GM21381 (cell line): ENCODE results near the gene SPATA1.
A peak's percentile ranks its signal among the peaks of the same experiment; 100 is the strongest.
"Not testable (repeated sequence)": the region's sequence is repeated elsewhere in the genome, so short reads cannot be mapped to it uniquely, and the experiment has no call there.

Experiments
- ATAC-seq: cut with Tn5 transposase; IDR thresholded peaks from one replicate; pipeline ENCODE4 v1.9.1; 2021; ENCODE audit warnings: mild to moderate bottlenecking, moderate library complexity; ENCODE audit not compliant: unreplicated experiment

The SPATA1 gene

GRCh38 chr1:84584126-84584525, 77.9 kb downstream of the SPATA1 start:
- no peak for ATAC-seq

DNA sequence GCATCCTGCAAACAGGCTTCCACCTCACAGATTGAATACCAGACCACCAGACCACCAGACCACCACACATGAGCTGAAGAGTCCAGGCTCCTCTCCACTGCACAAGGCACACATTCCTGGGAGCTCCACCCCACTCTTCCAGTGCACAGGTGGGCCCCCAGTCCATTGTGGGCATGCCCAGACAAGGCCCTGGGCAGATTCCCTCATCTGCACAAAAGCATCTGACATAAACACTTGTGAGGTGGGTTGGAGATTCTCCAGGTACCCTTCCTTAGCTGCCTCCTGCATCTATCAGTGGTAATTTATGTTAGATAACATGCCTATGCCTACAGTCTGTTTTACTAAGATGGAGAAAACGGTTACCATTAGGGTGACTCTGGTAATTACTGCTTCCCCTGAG, 79.6 kb downstream of the SPATA1 start:
- no peak for ATAC-seq

DNA sequence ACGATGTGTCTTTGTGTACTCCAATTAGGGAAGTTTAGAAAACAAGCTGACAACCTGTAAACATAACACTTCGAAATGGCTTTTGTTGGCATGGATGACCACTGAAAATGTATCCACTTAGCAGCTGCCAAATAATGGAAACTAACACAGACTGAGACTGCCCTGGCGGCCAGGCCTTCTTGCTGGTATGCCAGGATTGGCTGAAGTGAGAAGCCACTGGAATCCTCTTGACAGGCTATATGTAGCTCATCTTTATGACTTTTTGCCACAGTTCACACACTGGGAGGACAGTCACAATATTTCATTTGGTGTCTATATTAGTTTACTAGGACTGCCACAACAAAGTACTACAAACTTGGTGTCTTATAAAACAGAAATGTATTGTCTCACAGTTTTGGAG, 80.9 kb downstream of the SPATA1 start:
- no peak for ATAC-seq

DNA sequence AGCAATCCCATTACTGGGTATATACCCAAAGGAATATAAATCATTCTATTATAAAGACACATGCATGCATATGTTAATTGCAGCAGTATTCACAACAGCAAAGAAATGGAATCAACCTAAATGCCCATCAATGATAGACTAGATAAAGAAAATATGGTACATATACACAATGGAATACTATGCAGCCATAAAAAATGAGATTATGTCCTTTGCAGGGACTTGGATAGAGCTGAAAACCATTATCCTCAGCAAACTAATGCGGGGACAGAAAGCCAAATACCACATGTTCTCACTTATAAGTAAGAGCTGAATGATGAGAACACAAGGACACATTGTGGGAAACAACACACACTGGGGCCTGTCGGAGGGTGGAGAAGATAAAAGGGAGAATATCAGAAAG, 88.8 kb downstream of the SPATA1 start:
- not testable (repeated sequence) for ATAC-seq

DNA sequence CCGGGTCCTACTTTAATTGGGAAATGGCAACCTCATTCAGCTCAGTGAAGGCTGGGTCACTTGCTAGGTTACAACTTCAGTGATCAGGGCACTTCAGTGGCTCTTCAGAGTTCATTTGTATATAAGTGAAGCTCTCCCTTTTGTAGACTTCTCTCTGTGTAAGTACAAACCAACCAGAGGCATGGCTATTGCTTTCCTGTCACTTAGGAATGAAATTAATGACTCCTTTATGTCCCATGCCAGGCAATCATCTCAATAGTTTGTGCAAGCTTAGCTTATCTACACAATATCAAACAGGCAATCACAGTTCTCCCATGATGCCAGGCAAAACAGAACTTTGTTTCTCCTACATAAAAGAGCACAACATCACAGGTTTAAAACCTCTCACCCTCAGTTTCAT, 90.8 kb downstream of the SPATA1 start:
- no peak for ATAC-seq

DNA sequence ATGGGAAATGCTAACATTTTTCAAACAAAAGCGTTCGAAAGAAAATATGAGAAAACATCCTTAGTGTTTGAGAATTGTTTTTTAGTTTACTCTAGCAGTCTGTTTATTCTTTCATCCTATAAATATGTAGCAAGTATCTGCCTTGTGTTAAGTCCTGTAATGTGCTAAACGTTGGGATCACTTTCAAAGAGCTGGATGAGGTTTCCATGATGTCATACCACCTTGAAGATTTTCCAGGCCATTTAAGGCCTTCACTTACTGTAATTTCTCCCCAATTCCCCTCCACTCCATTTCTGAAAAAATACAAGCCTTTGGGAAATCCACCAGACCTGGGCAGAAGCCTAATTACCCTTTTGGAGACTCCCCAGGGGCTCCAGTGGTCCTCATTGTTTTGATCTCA, 92.2 kb downstream of the SPATA1 start:
- no peak for ATAC-seq

GRCh38 chr1:84598846-84599741, 92.9 kb downstream of the SPATA1 start:
- ATAC-seq, result peak; percentile 74

DNA sequence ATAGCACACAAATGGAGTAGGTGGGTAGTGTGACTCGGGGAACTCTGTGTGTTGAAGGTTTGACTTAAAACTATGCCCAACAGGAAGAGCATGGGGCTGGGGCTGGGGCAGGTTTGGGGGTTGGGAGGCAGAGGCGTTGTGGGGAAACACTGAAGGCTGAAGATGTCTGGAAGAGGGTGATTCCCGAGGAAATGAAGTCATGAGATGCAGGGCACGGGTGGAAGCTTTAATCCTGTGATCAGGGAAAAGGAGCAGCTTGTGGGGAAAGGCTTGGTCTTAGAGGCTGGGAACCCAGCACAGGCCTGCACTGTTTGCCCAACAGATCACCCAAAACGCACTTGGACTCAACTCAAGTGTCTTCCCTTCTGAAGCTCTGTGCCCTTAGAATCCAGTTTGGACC, 94.6 kb downstream of the SPATA1 start:
- no peak for ATAC-seq

DNA sequence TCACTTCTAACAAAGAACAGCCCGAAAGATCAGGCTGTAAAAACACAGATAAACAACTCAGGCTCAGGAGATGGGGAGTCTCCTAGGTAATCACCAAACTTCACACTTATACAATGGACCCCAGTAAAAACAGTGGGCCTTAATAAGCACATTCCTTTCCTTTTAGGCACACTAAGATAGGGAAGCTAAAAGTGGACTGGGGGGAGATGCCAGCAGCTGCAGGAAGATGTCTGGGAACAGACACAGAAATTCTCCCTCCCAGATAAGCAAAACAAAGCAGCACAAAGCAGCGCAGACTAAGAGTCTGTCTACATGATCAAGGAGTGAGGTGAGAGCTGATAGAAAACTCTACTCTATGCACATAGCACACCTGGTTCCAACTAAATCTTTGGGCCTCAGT, 97.0 kb downstream of the SPATA1 start:
- ATAC-seq, result no peak

GRCh38 chr1:84603941-84604830, 98.0 kb downstream of the SPATA1 start:
- no peak for ATAC-seq

DNA sequence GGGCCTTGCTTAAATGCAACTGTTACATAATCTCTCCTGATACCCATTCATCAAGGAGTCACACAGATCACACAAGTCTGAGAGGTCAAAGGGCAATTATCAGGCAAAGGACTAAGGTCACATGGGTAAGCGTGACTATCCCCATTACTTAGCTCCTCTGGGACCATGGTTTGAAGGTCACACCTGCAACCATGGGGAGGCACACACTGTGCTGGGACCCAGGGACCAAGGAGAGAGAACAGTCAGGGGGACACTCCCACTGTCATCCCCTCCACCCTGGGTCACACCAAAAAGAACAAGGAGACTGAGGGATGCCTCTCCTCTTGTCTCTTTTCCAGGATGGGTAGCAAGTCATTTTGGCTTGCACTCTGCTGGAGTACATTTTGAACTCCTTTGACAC, 99.0 kb downstream of the SPATA1 start:
- no peak for ATAC-seq

GRCh38 chr1:84606977-84607376, 100.8 kb downstream of the SPATA1 start:
- no peak for ATAC-seq

GRCh38 chr1:84611091-84611490, 104.9 kb downstream of the SPATA1 start:
- no peak for ATAC-seq

DNA sequence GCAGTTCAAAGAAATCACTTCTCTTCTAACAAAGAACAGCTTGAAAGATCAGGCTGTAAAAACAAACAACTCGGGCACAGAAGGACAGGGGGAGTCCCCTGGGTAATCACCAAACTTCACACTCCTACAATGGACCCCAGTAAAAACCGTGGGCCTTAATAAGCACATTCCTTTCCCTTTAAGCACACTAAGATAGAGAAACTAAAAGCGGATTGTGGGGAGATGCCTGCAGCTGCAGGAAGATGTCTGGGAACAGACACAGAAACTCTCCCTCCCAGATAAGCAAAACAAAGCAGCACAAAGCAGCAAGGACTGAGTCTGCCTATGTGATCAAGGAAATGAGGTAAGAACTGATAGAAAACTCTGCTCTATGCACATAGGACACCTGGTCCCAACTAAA, 105.6 kb downstream of the SPATA1 start:
- ATAC-seq, result no peak

DNA sequence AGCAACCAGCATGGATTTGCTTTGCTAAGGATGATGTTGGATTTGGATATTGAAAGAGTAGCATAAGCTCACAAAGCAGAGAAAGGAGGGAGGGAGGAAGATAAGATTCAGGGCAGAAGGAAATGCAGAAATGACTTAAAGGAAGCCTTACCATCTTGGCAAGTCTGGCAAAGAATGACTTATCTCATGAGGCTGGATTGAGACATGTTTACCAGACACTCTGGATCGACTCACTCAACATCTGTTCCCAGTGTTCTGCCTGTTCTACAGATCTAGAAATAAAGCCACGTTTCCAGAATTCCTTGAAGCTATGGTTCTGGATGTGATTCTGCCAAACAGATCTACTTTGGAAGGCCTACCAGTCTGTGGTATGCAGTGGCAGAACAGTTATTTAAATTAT, 106.8 kb downstream of the SPATA1 start:
- ATAC-seq, result no peak

DNA sequence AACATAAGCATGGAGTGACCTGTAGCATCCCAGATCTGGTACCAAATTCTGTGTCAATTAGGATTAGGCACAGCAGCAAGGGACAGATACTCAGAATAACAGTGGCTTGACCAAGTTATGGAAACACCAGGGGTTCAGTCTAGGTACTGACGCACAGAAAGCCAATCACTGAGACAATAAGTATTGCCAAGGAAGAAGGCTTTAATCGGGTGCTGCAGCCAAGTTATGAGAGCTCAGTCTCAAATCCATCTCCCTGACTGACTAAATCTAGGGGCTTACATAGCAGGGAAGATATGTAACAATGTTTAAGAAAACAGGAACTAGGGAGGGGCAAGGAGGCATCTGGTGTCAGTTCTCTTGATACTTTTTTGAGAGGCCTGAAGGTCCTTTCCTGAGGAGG, 107.7 kb downstream of the SPATA1 start:
- no peak for ATAC-seq

- no peak for ATAC-seq
Measured at GRCh38 chr1:84615790-84616189, 109.6 kb downstream of the SPATA1 start.
